GM23338 (cell line): Measurements from ENCODE around the gene POPDC2. TPM values are rescaled to one million over a fixed set of nuclear protein-coding genes. Genes with fewer than 3 reads are reported as not detected.

Experiments
- ATAC-seq: fragments of 200-7000 bp; cut with Tn5 transposase; 3 replicates; pipeline ENCODE4 v1.9.1; 2020
- DNase-seq: peaks from one replicate; pipeline ENCODE4 v3.0.0-alpha.2; 2015; ENCODE audit warnings: low spot score
- H2AFZ ChIP-seq: fragments of 200-600 bp; sonication (generic); 2 replicates; pipeline ENCODE4 v1.8.0; 2016; ENCODE audit warnings: antibody characterized with exemption, mild to moderate bottlenecking, moderate library complexity
- H3F3A ChIP-seq: fragments of 200-600 bp; sonication (generic); replicated peaks from 2 replicates; pipeline ENCODE4 v1.8.0; 2017; ENCODE audit warnings: antibody characterized with exemption, mixed run types, low read depth
- H3K27ac ChIP-seq: fragments of 200-600 bp; sonication (generic); 2 replicates; pipeline ENCODE4 v1.6.1; 2016; ENCODE audit warnings: low read depth
- H3K27me3 ChIP-seq: fragments of 200-600 bp; sonication (generic); 2 replicates; pipeline ENCODE4 v1.8.0; 2016; ENCODE audit warnings: mild to moderate bottlenecking, mixed run types, moderate library complexity; ENCODE audit not compliant: insufficient read depth
- H3K36me3 ChIP-seq: fragments of 200-600 bp; sonication (generic); 2 replicates; pipeline ENCODE4 v1.8.0; 2016; ENCODE audit warnings: mild to moderate bottlenecking; ENCODE audit not compliant: insufficient read depth
- H3K4me1 ChIP-seq: fragments of 200-600 bp; sonication (generic); 2 replicates; pipeline ENCODE4 v1.8.0; 2016; ENCODE audit warnings: mild to moderate bottlenecking, moderate library complexity; ENCODE audit not compliant: insufficient read depth
- H3K4me2 ChIP-seq: fragments of 200-600 bp; sonication (generic); 2 replicates; pipeline ENCODE4 v1.7.1; 2017; ENCODE audit warnings: mixed run types
- H3K4me3 ChIP-seq: fragments of 200-600 bp; sonication (generic); 2 replicates; pipeline ENCODE4 v1.6.1; 2016; ENCODE audit warnings: mixed run types
- H3K79me2 ChIP-seq: fragments of 200-600 bp; sonication (generic); replicated peaks from 2 replicates; pipeline ENCODE4 v1.8.0; 2017; ENCODE audit warnings: mild to moderate bottlenecking; ENCODE audit not compliant: insufficient read depth
- H3K9me2 ChIP-seq: fragments of 200-600 bp; sonication (generic); 2 replicates; pipeline ENCODE4 v1.8.0; 2017; ENCODE audit not compliant: insufficient read depth
- H4K20me1 ChIP-seq: fragments of 200-600 bp; sonication (generic); replicated peaks from 2 replicates; pipeline ENCODE4 v1.8.0; 2017; ENCODE audit warnings: mild to moderate bottlenecking; ENCODE audit not compliant: insufficient read depth
- H3K27ac Mint-ChIP-seq: 2 replicates; pipeline ENCODE4 v1.8.0; 2020; ENCODE audit warnings: inconsistent platforms, mild to moderate bottlenecking, moderate library complexity, mixed read lengths
- H3K27me3 Mint-ChIP-seq: 3 replicates; pipeline ENCODE4 v1.8.0; 2022; ENCODE audit warnings: low read depth, mild to moderate bottlenecking, moderate library complexity, mixed read lengths, inconsistent platforms; ENCODE audit not compliant: insufficient read depth, poor library complexity
- H3K36me3 Mint-ChIP-seq: 3 replicates; pipeline ENCODE4 v1.8.0; 2021; ENCODE audit warnings: low read depth, mild to moderate bottlenecking, inconsistent platforms, moderate library complexity, mixed read lengths
- H3K4me1 Mint-ChIP-seq: 3 replicates; pipeline ENCODE4 v1.8.0; 2020; ENCODE audit warnings: mild to moderate bottlenecking, inconsistent platforms, mixed read lengths
- H3K4me3 Mint-ChIP-seq: 3 replicates; pipeline ENCODE4 v1.8.0; 2021; ENCODE audit warnings: moderate library complexity, mild to moderate bottlenecking, inconsistent platforms, mixed read lengths
- H3K9me3 Mint-ChIP-seq: 3 replicates; pipeline ENCODE4 v1.8.0; 2020; ENCODE audit warnings: moderate library complexity, mild to moderate bottlenecking, inconsistent platforms, mixed read lengths
- CREB1 ChIP-seq: fragments of 250-450 bp; sonication (Bioruptor Pico); IDR thresholded peaks from 2 replicates; pipeline ENCODE4 v1.5.0; 2020; ENCODE audit warnings: low read depth, mild to moderate bottlenecking, moderate library complexity
- CTCF ChIP-seq, 2 experiments: fragments of 200-600 bp in 1 of 2; sonication (generic) in 1 of 2; conservative IDR thresholded peaks; 2 replicates each; pipeline versions ENCODE4 v1.5.1 to v1.6.1; 2016 to 2017; ENCODE audit warnings: antibody characterized with exemption in 2 of 2, low read depth in 2 of 2, mild to moderate bottlenecking in 2 of 2, moderate library complexity in 1 of 2
- ETS1 ChIP-seq: IDR thresholded peaks from 2 replicates; pipeline ENCODE4 v1.6.1; 2016; ENCODE audit warnings: antibody characterized with exemption
- EZH2phosphoT487 ChIP-seq: fragments of 200-600 bp; sonication (generic); IDR thresholded peaks from one replicate; pipeline ENCODE4 v1.8.1; 2018; ENCODE audit warnings: antibody characterized with exemption; ENCODE audit not compliant: unreplicated experiment
- JUNB ChIP-seq: IDR thresholded peaks from one replicate; pipeline ENCODE4 v1.6.1; 2016; ENCODE audit warnings: antibody characterized with exemption; ENCODE audit not compliant: unreplicated experiment
- NANOG ChIP-seq: IDR thresholded peaks from 2 replicates; pipeline ENCODE4 v1.6.1; 2016; ENCODE audit warnings: antibody characterized with exemption, borderline replicate concordance
- POLR2AphosphoS5 ChIP-seq: IDR thresholded peaks from 2 replicates; pipeline ENCODE4 v1.6.1; 2016; ENCODE audit warnings: antibody characterized with exemption, low read depth
- REST ChIP-seq: IDR thresholded peaks from one replicate; pipeline ENCODE4 v1.6.1; 2018; ENCODE audit warnings: antibody characterized with exemption; ENCODE audit not compliant: unreplicated experiment
- STAT1 ChIP-seq: IDR thresholded peaks from one replicate; pipeline ENCODE4 v1.6.1; 2016; ENCODE audit warnings: antibody characterized with exemption; ENCODE audit not compliant: unreplicated experiment
- ZNF114 ChIP-seq: fragments of 250-450 bp; sonication (Bioruptor Pico); IDR thresholded peaks from 2 replicates; pipeline ENCODE4 v1.5.0; 2020; ENCODE audit warnings: mild to moderate bottlenecking, moderate library complexity
- polyA plus RNA-seq: library from polyadenylated mRNA; unstranded; fragments of >200 nt; fragmentation: Nextera tagmentation; extraction: Ambion mirVana; gene quantifications from 2 replicates; pipeline ENCODE4 v1.2.1, GENCODE V29; 2016
- total RNA-seq: library from RNA; depleted of rRNA; stranded (reverse); fragments of >200 nt; shearing (Covaris generic); gene quantifications from 2 replicates; pipeline ENCODE4 v1.2.3, GENCODE V29; 2014

POPDC2 gene
- total and polyA plus RNA-seq, 2 experiments from 2014 or later = 0.36 TPM; not detected in 1

- Histone ChIP-seq H3K27ac (no peak overlapping the region), H3F3A (no peaks in the 10 kb centered on the region), H3K79me2 (no peaks in the 10 kb centered on the region), H3K9me2 (no peaks in the 10 kb centered on the region), H3K4me2 (no peak overlapping the region), H2AFZ (no peak overlapping the region), H4K20me1 (no peaks in the 10 kb centered on the region), H3K36me3 (no peaks in the 10 kb centered on the region), H3K27me3 (no peaks in the 10 kb centered on the region), H3K4me3 (no peak overlapping the region), H3K4me1 (no peaks in the 10 kb centered on the region)
- DNase-seq = no peak
- Mint-ChIP-seq H3K9me3 (no peaks in the 10 kb centered on the region), H3K4me3 (no peak overlapping the region), H3K27ac (no peak overlapping the region), H3K27me3 (no peaks in the 10 kb centered on the region), H3K4me1 (peaks cover 2% of the 10 kb centered on the region; the same call in 1 of the 3 replicates), H3K36me3 (no peaks in the 10 kb centered on the region)
- TF ChIP-seq EZH2phosphoT487 = no peak
- no peak for TF ChIP-seq NANOG
- TF ChIP-seq JUNB = no peak
- TF ChIP-seq REST = no peak
- no peak for TF ChIP-seq CTCF (conservative IDR thresholded peaks at IDR 0.05; ENCODE audit: low read depth in 2 of 2)
- no peak for TF ChIP-seq STAT1
- TF ChIP-seq POLR2AphosphoS5 = no peak
- no peak for TF ChIP-seq CREB1 (CRISPR knock-in tag)
- TF ChIP-seq ETS1 = no peak
- no peak for TF ChIP-seq ZNF114 (CRISPR knock-in tag)
- no peak for ATAC-seq
These were observed 46.5 kb downstream of the POPDC2 start for GRCh38 chr3:119613872-119614271.

GRCh38 chr3:119613201-119613600, 47.2 kb downstream of the POPDC2 start:
- Histone ChIP-seq H3K4me1 (no peaks in the 10 kb centered on the region), H3F3A (no peaks in the 10 kb centered on the region), H3K4me3 (no peak overlapping the region), H3K36me3 (no peaks in the 10 kb centered on the region), H4K20me1 (no peaks in the 10 kb centered on the region), H3K79me2 (no peaks in the 10 kb centered on the region), H3K4me2 (no peak overlapping the region), H3K9me2 (no peaks in the 10 kb centered on the region), H3K27ac (no peak overlapping the region), H2AFZ (no peak overlapping the region), H3K27me3 (no peaks in the 10 kb centered on the region)
- DNase-seq = no peak
- no peak overlapping the region for H3K27ac Mint-ChIP-seq
- no peaks in the 10 kb centered on the region for H3K36me3 Mint-ChIP-seq
- TF ChIP-seq ETS1 = no peak
- no peak for TF ChIP-seq ZNF114 (CRISPR knock-in tag)
- H3K4me3 Mint-ChIP-seq = no peak overlapping the region
- peaks cover 2% of the 10 kb centered on the region; the same call in 1 of the 3 replicates for H3K4me1 Mint-ChIP-seq
- no peaks in the 10 kb centered on the region for H3K9me3 Mint-ChIP-seq
- H3K27me3 Mint-ChIP-seq = no peaks in the 10 kb centered on the region
- no peak for ATAC-seq
